ENCODE data around the gene ZRANB3. TPM values are rescaled to one million over a fixed set of nuclear protein-coding genes. Genes with fewer than 3 reads are reported as not detected.

Gene ZRANB3
- polyA plus RNA-seq, 4 donors = 7.1 to 10.6 (median 9.0) TPM

- DNase-seq (ENCODE audit: low read depth in 4 of 4, low spot score in 2 of 4) = no peak
These were observed 343.7 kb downstream of the ZRANB3 start for GRCh38 chr2:135187270-135187669.

- no peak for DNase-seq (ENCODE audit: low read depth in 4 of 4, low spot score in 2 of 4)
These were observed 345.0 kb downstream of the ZRANB3 start for GRCh38 chr2:135186054-135186453.

- no peak for DNase-seq (ENCODE audit: low read depth in 4 of 4, low spot score in 2 of 4)
These were observed 347.2 kb downstream of the ZRANB3 start for GRCh38 chr2:135183822-135184221.

- DNase-seq (ENCODE audit: low read depth in 4 of 4, low spot score in 2 of 4) = no peak
These were observed 348.4 kb downstream of the ZRANB3 start for GRCh38 chr2:135182601-135183000.

- no peak for DNase-seq (ENCODE audit: low read depth in 4 of 4, low spot score in 2 of 4)
These were observed 348.8 kb downstream of the ZRANB3 start for GRCh38 chr2:135182190-135182589.

GRCh38 chr2:135179689-135180088 lies 351.3 kb downstream of the ZRANB3 start:
- no peak for DNase-seq (ENCODE audit: low read depth in 4 of 4, low spot score in 2 of 4)

GRCh38 chr2:135175177-135175576 lies 355.8 kb downstream of the ZRANB3 start:
- DNase-seq (ENCODE audit: low read depth in 4 of 4, low spot score in 2 of 4) = no peak

GRCh38 chr2:135174810-135175093 lies 356.3 kb downstream of the ZRANB3 start:
- DNase-seq (ENCODE audit: low read depth in 4 of 4, low spot score in 2 of 4) = no peak

GRCh38 chr2:135174049-135174809 lies 356.8 kb downstream of the ZRANB3 start:
- no peak for DNase-seq (ENCODE audit: low read depth in 4 of 4, low spot score in 2 of 4)

GRCh38 chr2:135169900-135170753 lies 360.9 kb downstream of the ZRANB3 start:
- no peak for DNase-seq (ENCODE audit: low read depth in 4 of 4, low spot score in 2 of 4)

- DNase-seq (ENCODE audit: low read depth in 4 of 4, low spot score in 2 of 4) = no peak
These were observed 362.7 kb downstream of the ZRANB3 start for GRCh38 chr2:135168204-135168856.

- DNase-seq (ENCODE audit: low read depth in 4 of 4, low spot score in 2 of 4) = no peak
These were observed 363.7 kb downstream of the ZRANB3 start for GRCh38 chr2:135167273-135167672.

GRCh38 chr2:135164431-135164830 lies 366.6 kb downstream of the ZRANB3 start:
- DNase-seq (ENCODE audit: low read depth in 4 of 4, low spot score in 2 of 4) = no peak

GRCh38 chr2:135163901-135164300 lies 367.1 kb downstream of the ZRANB3 start:
- DNase-seq (ENCODE audit: low read depth in 4 of 4, low spot score in 2 of 4) = no peak

- no peak for DNase-seq (ENCODE audit: low read depth in 4 of 4, low spot score in 2 of 4)
These were observed 367.7 kb downstream of the ZRANB3 start for GRCh38 chr2:135163306-135163705.

- DNase-seq (ENCODE audit: low read depth in 4 of 4, low spot score in 2 of 4) = no peak
These were observed 368.2 kb downstream of the ZRANB3 start for GRCh38 chr2:135162786-135163185.

- no peak for DNase-seq (ENCODE audit: low read depth in 4 of 4, low spot score in 2 of 4)
These were observed 368.6 kb downstream of the ZRANB3 start for GRCh38 chr2:135162377-135162776.

- DNase-seq (ENCODE audit: low read depth in 4 of 4, low spot score in 2 of 4) = no peak
These were observed 371.8 kb downstream of the ZRANB3 start for GRCh38 chr2:135159191-135159590.

- DNase-seq (ENCODE audit: low read depth in 4 of 4, low spot score in 2 of 4) = no peak
These were observed 373.2 kb downstream of the ZRANB3 start for GRCh38 chr2:135157856-135158255.

- DNase-seq (ENCODE audit: low read depth in 4 of 4, low spot score in 2 of 4) = no peak
These were observed 376.1 kb downstream of the ZRANB3 start for GRCh38 chr2:135154962-135155361.

- no peak for DNase-seq (ENCODE audit: low read depth in 4 of 4, low spot score in 2 of 4)
These were observed 378.7 kb downstream of the ZRANB3 start for GRCh38 chr2:135152361-135152760.

- DNase-seq (ENCODE audit: low read depth in 4 of 4, low spot score in 2 of 4) = no peak
These were observed 379.4 kb downstream of the ZRANB3 start for GRCh38 chr2:135151615-135152014.

Measured in left renal cortex interstitium (tissue), 4 donors.